Naive thymus-derived CD4-positive, alpha-beta T cell (primary cell): ENCODE measurements around the gene KLF7. TPM values are rescaled to one million over a fixed set of nuclear protein-coding genes. Genes with fewer than 3 reads are reported as not detected.
A peak's percentile ranks its signal among the peaks of the same experiment; 100 is the strongest.

Experiments used
- ATAC-seq: fragments of 150-1000 bp; cut with Tn5 transposase; 2 replicates; pipeline ENCODE4 v1.10.0; 2021; ENCODE audit warnings: mild to moderate bottlenecking, moderate library complexity
- CTCF ChIA-PET: fragments of 350-600 bp; sonication (Branson Sonifier 250); formaldehyde crosslinking; loops from one replicate; lab custom pipeline; 2021; ENCODE audit warnings: antibody characterized with exemption; lab: Charles Lee
- POLR2A ChIA-PET: fragments of 350-600 bp; sonication (Branson Sonifier 250); formaldehyde crosslinking; loops from one replicate; lab custom pipeline; 2021; ENCODE audit warnings: antibody characterized with exemption, inconsistent platforms; lab: Charles Lee
- DNase-seq, 9 donors: peaks; one replicate each; pipeline versions ENCODE4 v3.0.0 to v3.0.0-alpha.2; 2020 to 2022; ENCODE audit warnings: mixed read lengths in 1 of 9
- H3K27ac ChIP-seq: one replicate; pipeline ENCODE4 v1.7.0; 2013; ENCODE audit warnings: mild to moderate bottlenecking, low read depth, low read length, moderate library complexity
- H3K27me3 ChIP-seq, 2 donors: one replicate each; pipeline ENCODE4 v1.7.0; 2013; ENCODE audit warnings: low read length in 2 of 2, mild to moderate bottlenecking in 2 of 2, moderate library complexity in 2 of 2; ENCODE audit not compliant: control insufficient read depth in 2 of 2, insufficient read depth in 2 of 2
- H3K36me3 ChIP-seq, 3 experiments: 1 replicate in 2 of 3; 2 replicates in 1 of 3; pipeline ENCODE4 v1.7.0; 2013; ENCODE audit warnings: low read length in 3 of 3, mild to moderate bottlenecking in 3 of 3, moderate library complexity in 1 of 3; ENCODE audit not compliant: insufficient read depth in 3 of 3, control insufficient read depth in 2 of 3
- H3K4me1 ChIP-seq, 2 donors: one replicate each; pipeline ENCODE4 v1.7.0; 2013; ENCODE audit warnings: low read length in 2 of 2, mild to moderate bottlenecking in 2 of 2, moderate library complexity in 1 of 2; ENCODE audit not compliant: control insufficient read depth in 2 of 2, insufficient read depth in 2 of 2
- H3K4me3 ChIP-seq: 2 replicates; pipeline ENCODE4 v1.7.0; 2013; ENCODE audit warnings: mild to moderate bottlenecking, low read length
- H3K9me3 ChIP-seq, 3 experiments: 1 replicate in 2 of 3; 2 replicates in 1 of 3; pipeline ENCODE4 v1.7.0; 2013; ENCODE audit warnings: low read length in 3 of 3; ENCODE audit not compliant: control insufficient read depth in 2 of 3
- H3K27ac Mint-ChIP-seq, 9 donors: one replicate each; pipeline ENCODE4 v1.8.0; 2020 to 2022; ENCODE audit warnings: mixed read lengths in 9 of 9, mild to moderate bottlenecking in 8 of 9, moderate library complexity in 5 of 9, inconsistent platforms in 2 of 9
- H3K27me3 Mint-ChIP-seq, 5 donors: one replicate each; pipeline ENCODE4 v1.8.0; 2021 to 2022; ENCODE audit warnings: mixed read lengths in 5 of 5, mild to moderate bottlenecking in 1 of 5
- H3K36me3 Mint-ChIP-seq, 5 donors: one replicate each; pipeline ENCODE4 v1.8.0; 2020 to 2022; ENCODE audit warnings: mixed read lengths in 5 of 5, mild to moderate bottlenecking in 3 of 5, inconsistent platforms in 1 of 5
- H3K4me1 Mint-ChIP-seq, 7 donors: one replicate each; pipeline ENCODE4 v1.8.0; 2020 to 2022; ENCODE audit warnings: mixed read lengths in 7 of 7, mild to moderate bottlenecking in 3 of 7, inconsistent platforms in 1 of 7
- H3K4me3 Mint-ChIP-seq, 10 donors: one replicate each; pipeline ENCODE4 v1.8.0; 2020 to 2022; ENCODE audit warnings: mild to moderate bottlenecking in 10 of 10, mixed read lengths in 10 of 10, moderate library complexity in 6 of 10, inconsistent platforms in 2 of 10
- H3K9me3 Mint-ChIP-seq, 11 donors: one replicate each; pipeline ENCODE4 v1.8.0; 2020 to 2022; ENCODE audit warnings: mixed read lengths in 11 of 11, mild to moderate bottlenecking in 4 of 11, inconsistent platforms in 1 of 11, moderate library complexity in 1 of 11
- intact Hi-C, 2 donors: fragments of 100-400 bp; cut with micrococcal nuclease; formaldehyde crosslinking; loops; one replicate each; pipeline ENCODE4 v1.15.1; 2023
- polyA plus RNA-seq, 2 donors: library from polyadenylated mRNA; unstranded; fragments of 300-500 nt; fragmentation: Illumina TruSeq; gene quantifications; one replicate each; pipeline ENCODE4 v1.2.3, GENCODE V29; 2021
- total RNA-seq, 6 experiments: library from RNA in 5 of 6; stranded (reverse) in 5 of 6; gene quantifications; 1 replicate in 5 of 6; 2 replicates in 1 of 6; pipeline ENCODE4 v1.2.3 and lab custom pipeline; 2021 to 2026

Gene KLF7
- total and polyA plus RNA-seq, 7 experiments from 2014 or later: 18.7 to 93.3 (median 71.7) TPM

GRCh38 chr2:207176247-207176646 lies 10.5 kb upstream of the KLF7 start:
- H3K27me3 Mint-ChIP-seq: peaks cover 0 to 9% (median 0%) of the 10 kb centered on the region in 5 donors
- Histone ChIP-seq H3K9me3 (no peaks in the 10 kb centered on the region), H3K27ac (no peak overlapping the region), H3K27me3 (no peaks in the 10 kb centered on the region), H3K4me1 (no peaks in the 10 kb centered on the region), H3K36me3 (no peaks in the 10 kb centered on the region), H3K4me3 (no peak overlapping the region)
- CTCF ChIA-PET: no interaction called here
- DNase-seq: no peak
- H3K4me1 Mint-ChIP-seq: peaks cover 3 to 10% (median 4%) of the 10 kb centered on the region in 7 donors
- ATAC-seq: peak; percentile 71
- peaks cover 0 to 2% (median 0%) of the 10 kb centered on the region in 5 donors for H3K36me3 Mint-ChIP-seq
- no peak overlapping the region for H3K4me3 Mint-ChIP-seq
- intact Hi-C loops: no loop called here
- peaks cover 0 to 5% (median 0%) of the 10 kb centered on the region in 11 donors for H3K9me3 Mint-ChIP-seq
- H3K27ac Mint-ChIP-seq: no peak overlapping the region
- POLR2A ChIA-PET: interaction anchor here (0.6 to 5.8 kb wide), 3 partner anchors 11 to 388 kb away, joined by 4 to 39 read pairs (median 8); partner anchors contain the start of gene KLF7

- ATAC-seq (no peak), DNase-seq (no peak)
- no peaks in the 10 kb centered on the region for H3K27me3 ChIP-seq
- no peaks in the 10 kb centered on the region for H3K36me3 ChIP-seq
- H3K9me3 Mint-ChIP-seq: peaks cover 0 to 5% (median 0%) of the 10 kb centered on the region in 11 donors
- intact Hi-C loops: no loop called here
- no peak overlapping the region for H3K4me3 ChIP-seq
- H3K27ac ChIP-seq: no peak overlapping the region
- CTCF ChIA-PET: no interaction called here
- H3K9me3 ChIP-seq: no peaks in the 10 kb centered on the region
- H3K4me1 Mint-ChIP-seq: peaks cover 3 to 10% (median 4%) of the 10 kb centered on the region in 7 donors
- H3K27me3 Mint-ChIP-seq: peaks cover 0 to 9% (median 0%) of the 10 kb centered on the region in 5 donors
- H3K27ac Mint-ChIP-seq: no peak overlapping the region
- H3K4me3 Mint-ChIP-seq: no peak overlapping the region
- no peaks in the 10 kb centered on the region for H3K4me1 ChIP-seq
- POLR2A ChIA-PET: interaction anchor here (0.9 kb wide), 1 partner anchor 9 kb away, joined by 5 read pairs; no protein-coding TSS in a partner anchor
- peaks cover 0 to 4% (median 0%) of the 10 kb centered on the region in 5 donors for H3K36me3 Mint-ChIP-seq
These were observed 7.9 kb upstream of the KLF7 start for GRCh38 chr2:207173641-207174040.

- H3K27me3 Mint-ChIP-seq: peaks cover 0 to 2% (median 0%) of the 10 kb centered on the region in 5 donors
- DNase-seq (peak in 2 of 9 donors; percentile 14 to 22), ATAC-seq (no peak)
- peak overlapping the region; percentile 89 to 100 (median 98) for H3K4me3 Mint-ChIP-seq
- Histone ChIP-seq H3K9me3 (no peaks in the 10 kb centered on the region), H3K4me1 (peaks cover 0 to 7% of the 10 kb centered on the region in 2 donors), H3K27ac (peak overlapping the region; percentile 100), H3K36me3 (no peaks in the 10 kb centered on the region), H3K4me3 (peak overlapping the region; percentile 89), H3K27me3 (no peaks in the 10 kb centered on the region)
- intact Hi-C loops: loop anchor here (1.0 to 10.0 kb wide), 16 partner anchors 35 to 1100 kb away; partner anchors contain the start of genes INO80D (in 2 of the 2), CCNYL1 (in 1 of the 2), EEF1B2 (in 1 of the 2) and IDH1 (in 1 of the 2)
- peaks cover 0 to 10% (median 0%) of the 10 kb centered on the region in 5 donors for H3K36me3 Mint-ChIP-seq
- ChIA-PET POLR2A (interaction anchor here (0.7 to 9.2 kb wide), 20 partner anchors 10 to 1083 kb away, joined by 3 to 433 read pairs (median 6); partner anchors contain the start of genes CREB1, FASTKD2 and MDH1B), CTCF (interaction anchor here (1.0 to 4.6 kb wide), 3 partner anchors 14 to 35 kb away, joined by 4 to 61 read pairs (median 4); no protein-coding TSS in a partner anchor)
- H3K9me3 Mint-ChIP-seq: no peaks in the 10 kb centered on the region
- H3K4me1 Mint-ChIP-seq: peaks cover 22 to 35% (median 25%) of the 10 kb centered on the region in 7 donors
- H3K27ac Mint-ChIP-seq: peak overlapping the region; percentile 72 to 99 (median 97)
These were observed 1.6 kb upstream of the KLF7 start for GRCh38 chr2:207167099-207167923.

- Histone ChIP-seq H3K27ac (peak overlapping the region; percentile 100), H3K9me3 (no peaks in the 10 kb centered on the region), H3K27me3 (no peaks in the 10 kb centered on the region), H3K4me1 (peaks cover 0 to 12% of the 10 kb centered on the region in 2 donors), H3K36me3 (no peaks in the 10 kb centered on the region), H3K4me3 (peak overlapping the region; percentile 89)
- intact Hi-C loops: loop anchor here (1.0 to 10.0 kb wide), 24 partner anchors 23 to 1101 kb away; partner anchors contain the start of genes CCNYL1 (in 2 of the 2), CREB1 (in 2 of the 2), FASTKD2 (in 2 of the 2) and INO80D (in 2 of the 2)
- peaks cover 0 to 2% (median 0%) of the 10 kb centered on the region in 5 donors for H3K27me3 Mint-ChIP-seq
- ATAC-seq (peak; percentile 65), DNase-seq (peak; percentile 64 to 78 (median 74))
- H3K27ac Mint-ChIP-seq: peak overlapping the region; percentile 93 to 99 (median 97)
- POLR2A ChIA-PET: interaction anchor here (0.6 to 9.2 kb wide), 44 partner anchors 11 to 1083 kb away, joined by 3 to 433 read pairs (median 6); partner anchors contain the start of genes CCNYL1, CREB1, EEF1B2 and FASTKD2
- H3K4me3 Mint-ChIP-seq: peak overlapping the region; percentile 94 to 100 (median 98)
- peaks cover 28 to 43% (median 31%) of the 10 kb centered on the region in 7 donors for H3K4me1 Mint-ChIP-seq
- H3K9me3 Mint-ChIP-seq: no peaks in the 10 kb centered on the region
- H3K36me3 Mint-ChIP-seq: peaks cover 0 to 12% (median 0%) of the 10 kb centered on the region in 5 donors
- CTCF ChIA-PET: interaction anchor here (1.0 to 4.6 kb wide), 6 partner anchors 14 to 118 kb away, joined by 3 to 61 read pairs (median 4); no protein-coding TSS in a partner anchor
These were observed 776 bp upstream of the KLF7 start for GRCh38 chr2:207166349-207167098.

- peaks cover 0 to 2% (median 0%) of the 10 kb centered on the region in 5 donors for H3K27me3 Mint-ChIP-seq
- Histone ChIP-seq H3K27me3 (no peaks in the 10 kb centered on the region), H3K9me3 (no peaks in the 10 kb centered on the region), H3K4me1 (peaks cover 0 to 17% of the 10 kb centered on the region in 2 donors), H3K36me3 (no peaks in the 10 kb centered on the region), H3K4me3 (peak overlapping the region; percentile 89), H3K27ac (peak overlapping the region; percentile 100)
- POLR2A ChIA-PET: interaction anchor here (0.6 to 9.2 kb wide), 39 partner anchors 11 to 1082 kb away, joined by 3 to 433 read pairs (median 6); partner anchors contain the start of genes CCNYL1, CREB1, EEF1B2 and FASTKD2
- H3K27ac Mint-ChIP-seq: peak overlapping the region; percentile 93 to 99 (median 97)
- DNase-seq: peak; percentile 88 to 99 (median 98)
- CTCF ChIA-PET: interaction anchor here (1.1 to 4.6 kb wide), 5 partner anchors 13 to 118 kb away, joined by 3 to 61 read pairs (median 5); no protein-coding TSS in a partner anchor
- H3K9me3 Mint-ChIP-seq: no peaks in the 10 kb centered on the region
- H3K4me3 Mint-ChIP-seq: peak overlapping the region; percentile 94 to 100 (median 98)
- peak; percentile 93 for ATAC-seq
- peaks cover 32 to 48% (median 36%) of the 10 kb centered on the region in 7 donors for H3K4me1 Mint-ChIP-seq
- intact Hi-C loops: loop anchor here (1.0 to 10.0 kb wide), 23 partner anchors 23 to 1101 kb away; partner anchors contain the start of genes CCNYL1 (in 2 of the 2), CREB1 (in 2 of the 2), FASTKD2 (in 2 of the 2) and INO80D (in 2 of the 2)
- H3K36me3 Mint-ChIP-seq: peaks cover 0 to 16% (median 0%) of the 10 kb centered on the region in 5 donors
These were observed 246 bp upstream of the KLF7 start for GRCh38 chr2:207166039-207166348.
